Calu3 (cell line): ENCODE data around the gene CSMD2. TPM values are rescaled to one million over a fixed set of nuclear protein-coding genes. Genes with fewer than 3 reads are reported as not detected.

Source experiments
- BruUV-seq: library from RNA; stranded (reverse); fragments of 400-500 nt; replicated peaks from 2 replicates; lab custom pipeline; 2021; lab: Mats Ljungman, UMichigan
- CTCF ChIA-PET: fragments of 300-600 bp; sonication (Branson Sonifier 250); formaldehyde crosslinking; loops from one replicate; lab custom pipeline; 2022; ENCODE audit warnings: antibody characterized with exemption; lab: Charles Lee
- DNase-seq: peaks from one replicate; pipeline ENCODE4 v3.0.0; 2022
- H3K27ac Mint-ChIP-seq: one replicate; pipeline ENCODE4 v1.8.0; 2022; ENCODE audit warnings: mixed read lengths; ENCODE audit not compliant: unreplicated experiment
- H3K27me3 Mint-ChIP-seq: one replicate; pipeline ENCODE4 v1.8.0; 2022; ENCODE audit warnings: mixed read lengths; ENCODE audit not compliant: unreplicated experiment
- H3K36me3 Mint-ChIP-seq: one replicate; pipeline ENCODE4 v1.8.0; 2022; ENCODE audit warnings: mild to moderate bottlenecking, moderate library complexity, mixed read lengths; ENCODE audit not compliant: insufficient read depth, unreplicated experiment
- H3K4me1 Mint-ChIP-seq: one replicate; pipeline ENCODE4 v1.8.0; 2022; ENCODE audit warnings: mild to moderate bottlenecking, low read depth, mixed read lengths; ENCODE audit not compliant: unreplicated experiment
- H3K4me3 Mint-ChIP-seq: one replicate; pipeline ENCODE4 v1.8.0; 2022; ENCODE audit warnings: mild to moderate bottlenecking, low read depth, moderate library complexity, mixed read lengths; ENCODE audit not compliant: unreplicated experiment
- H3K9me3 Mint-ChIP-seq: one replicate; pipeline ENCODE4 v1.8.0; 2022; ENCODE audit warnings: low read depth, mixed read lengths; ENCODE audit not compliant: unreplicated experiment
- intact Hi-C: fragments of 100-400 bp; cut with micrococcal nuclease; formaldehyde crosslinking; loops from one replicate; pipeline ENCODE4 v1.10.0; 2022; ENCODE audit not compliant: unreplicated experiment
- total RNA-seq: library from RNA; stranded (reverse); gene quantifications from 2 replicates; pipeline ENCODE4 v1.2.3, GENCODE V29; 2022
- TF ChIP-seq, protein P1 (sequence below): fragments of 200-600 bp; IDR thresholded peaks from one replicate; pipeline ENCODE4 v1.8.0; 2022; ENCODE audit warnings: antibody characterized with exemption; ENCODE audit not compliant: unreplicated experiment

The CSMD2 gene
- total RNA-seq, 1 experiment from 2014 or later = not detected

DNA sequence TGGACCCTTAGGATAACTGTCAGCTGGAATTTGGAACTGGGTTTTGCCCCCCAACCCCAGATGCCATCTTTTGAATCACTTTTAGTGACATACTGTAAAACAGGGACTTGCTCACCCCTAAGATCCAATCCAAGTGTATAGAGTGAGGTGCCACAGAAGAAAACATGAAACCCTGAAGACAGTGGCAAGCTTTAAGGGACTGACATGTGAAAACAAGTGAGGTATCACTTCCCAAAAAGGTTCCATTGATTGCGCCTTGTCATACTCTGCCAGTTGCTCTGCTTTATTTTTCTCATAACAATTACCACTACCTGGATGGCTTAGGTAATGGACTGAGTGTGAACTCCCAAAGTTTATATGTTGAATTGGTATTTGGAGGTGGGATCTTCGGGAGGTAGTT lies 115.6 kb downstream of the CSMD2 start:
- Mint-ChIP-seq H3K9me3 (peaks cover 6% of the 10 kb centered on the region), H3K27me3 (no peaks in the 10 kb centered on the region), H3K36me3 (no peaks in the 10 kb centered on the region), H3K27ac (no peak overlapping the region), H3K4me1 (no peaks in the 10 kb centered on the region), H3K4me3 (no peak overlapping the region)
- BruUV-seq = no TSS peak
- TF ChIP-seq, protein P1, sequence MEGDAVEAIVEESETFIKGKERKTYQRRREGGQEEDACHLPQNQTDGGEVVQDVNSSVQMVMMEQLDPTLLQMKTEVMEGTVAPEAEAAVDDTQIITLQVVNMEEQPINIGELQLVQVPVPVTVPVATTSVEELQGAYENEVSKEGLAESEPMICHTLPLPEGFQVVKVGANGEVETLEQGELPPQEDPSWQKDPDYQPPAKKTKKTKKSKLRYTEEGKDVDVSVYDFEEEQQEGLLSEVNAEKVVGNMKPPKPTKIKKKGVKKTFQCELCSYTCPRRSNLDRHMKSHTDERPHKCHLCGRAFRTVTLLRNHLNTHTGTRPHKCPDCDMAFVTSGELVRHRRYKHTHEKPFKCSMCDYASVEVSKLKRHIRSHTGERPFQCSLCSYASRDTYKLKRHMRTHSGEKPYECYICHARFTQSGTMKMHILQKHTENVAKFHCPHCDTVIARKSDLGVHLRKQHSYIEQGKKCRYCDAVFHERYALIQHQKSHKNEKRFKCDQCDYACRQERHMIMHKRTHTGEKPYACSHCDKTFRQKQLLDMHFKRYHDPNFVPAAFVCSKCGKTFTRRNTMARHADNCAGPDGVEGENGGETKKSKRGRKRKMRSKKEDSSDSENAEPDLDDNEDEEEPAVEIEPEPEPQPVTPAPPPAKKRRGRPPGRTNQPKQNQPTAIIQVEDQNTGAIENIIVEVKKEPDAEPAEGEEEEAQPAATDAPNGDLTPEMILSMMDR = no peak
- CTCF ChIA-PET = no interaction called here
- no peak for DNase-seq
- intact Hi-C loops = no loop called here

DNA sequence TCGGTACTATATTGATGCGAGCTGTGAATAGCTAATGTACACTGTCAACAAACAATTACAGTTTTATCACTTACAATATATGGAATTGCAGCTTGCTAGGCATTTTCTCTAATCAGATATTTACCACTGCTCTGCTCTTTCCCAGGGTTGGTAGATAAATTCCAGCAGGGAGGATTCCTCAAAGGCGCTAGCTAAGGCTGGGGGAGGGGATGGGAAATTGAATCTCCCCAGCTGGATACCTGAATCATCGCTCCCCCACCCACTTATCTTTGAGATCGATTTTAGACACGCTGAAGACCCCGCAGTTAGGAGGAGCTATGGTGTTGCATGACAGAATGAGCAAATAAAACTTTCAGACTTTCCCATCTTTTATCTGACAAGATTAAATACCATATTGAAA lies 127.2 kb downstream of the CSMD2 start:
- BruUV-seq = no TSS peak
- CTCF ChIA-PET = no interaction called here
- intact Hi-C loops = no loop called here
- TF ChIP-seq, protein P1 = no peak
- H3K4me3 Mint-ChIP-seq = no peak overlapping the region
- H3K27me3 Mint-ChIP-seq = no peaks in the 10 kb centered on the region
- no peaks in the 10 kb centered on the region for H3K4me1 Mint-ChIP-seq
- no peaks in the 10 kb centered on the region for H3K36me3 Mint-ChIP-seq
- no peak for DNase-seq
- no peak overlapping the region for H3K27ac Mint-ChIP-seq
- H3K9me3 Mint-ChIP-seq = peaks cover 12% of the 10 kb centered on the region

DNA sequence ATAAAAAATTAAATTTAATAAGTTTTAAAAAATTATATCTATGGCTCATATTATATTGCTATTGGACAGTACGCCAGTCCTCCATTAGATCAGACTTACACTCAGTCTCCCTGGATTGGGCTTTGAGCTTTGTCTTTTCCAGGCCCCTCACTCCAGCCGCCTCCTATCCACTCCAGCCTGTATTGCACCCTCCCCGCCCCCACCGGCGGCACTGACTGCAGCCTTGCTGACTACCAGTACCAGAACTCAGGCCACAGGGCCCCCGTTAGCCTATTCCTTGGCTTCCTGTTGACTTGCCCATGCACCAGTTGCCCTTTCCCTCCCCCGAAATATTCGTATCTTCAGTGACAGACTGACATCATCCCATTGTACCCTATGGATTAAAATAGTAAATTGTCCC lies 127.9 kb downstream of the CSMD2 start:
- no peak overlapping the region for H3K4me3 Mint-ChIP-seq
- peaks cover 11% of the 10 kb centered on the region for H3K9me3 Mint-ChIP-seq
- H3K27me3 Mint-ChIP-seq = no peaks in the 10 kb centered on the region
- no peak overlapping the region for H3K27ac Mint-ChIP-seq
- no peaks in the 10 kb centered on the region for H3K4me1 Mint-ChIP-seq
- CTCF ChIA-PET = no interaction called here
- DNase-seq = no peak
- TF ChIP-seq, protein P1 = no peak
- no peaks in the 10 kb centered on the region for H3K36me3 Mint-ChIP-seq
- intact Hi-C loops = no loop called here
- no TSS peak for BruUV-seq

DNA sequence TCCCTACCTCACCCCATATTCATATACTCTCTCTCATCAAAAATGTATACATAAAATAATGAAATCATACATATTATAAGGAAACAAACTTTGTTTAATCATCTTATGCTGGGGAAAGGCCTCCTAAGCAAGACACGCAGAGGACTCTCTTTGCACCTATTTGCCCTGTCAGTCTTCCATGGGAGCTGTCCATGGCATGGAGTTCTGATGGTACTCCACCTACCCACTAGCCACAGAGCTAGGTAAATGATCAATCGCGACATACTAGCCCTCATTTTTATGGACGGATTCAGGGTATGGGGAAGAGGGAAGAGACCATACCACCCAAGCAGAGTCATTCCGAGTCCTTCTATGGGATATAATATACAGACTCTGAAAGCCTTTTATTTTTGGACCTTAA lies 131.0 kb downstream of the CSMD2 start:
- no TSS peak for BruUV-seq
- Mint-ChIP-seq H3K4me3 (no peak overlapping the region), H3K27me3 (no peaks in the 10 kb centered on the region), H3K27ac (no peak overlapping the region), H3K9me3 (peaks cover 4% of the 10 kb centered on the region), H3K36me3 (no peaks in the 10 kb centered on the region), H3K4me1 (no peaks in the 10 kb centered on the region)
- intact Hi-C loops = no loop called here
- CTCF ChIA-PET = no interaction called here
- DNase-seq = no peak
- TF ChIP-seq, protein P1 = no peak
